ENCODE results near the gene KDM4C.

KDM4C gene

DNA sequence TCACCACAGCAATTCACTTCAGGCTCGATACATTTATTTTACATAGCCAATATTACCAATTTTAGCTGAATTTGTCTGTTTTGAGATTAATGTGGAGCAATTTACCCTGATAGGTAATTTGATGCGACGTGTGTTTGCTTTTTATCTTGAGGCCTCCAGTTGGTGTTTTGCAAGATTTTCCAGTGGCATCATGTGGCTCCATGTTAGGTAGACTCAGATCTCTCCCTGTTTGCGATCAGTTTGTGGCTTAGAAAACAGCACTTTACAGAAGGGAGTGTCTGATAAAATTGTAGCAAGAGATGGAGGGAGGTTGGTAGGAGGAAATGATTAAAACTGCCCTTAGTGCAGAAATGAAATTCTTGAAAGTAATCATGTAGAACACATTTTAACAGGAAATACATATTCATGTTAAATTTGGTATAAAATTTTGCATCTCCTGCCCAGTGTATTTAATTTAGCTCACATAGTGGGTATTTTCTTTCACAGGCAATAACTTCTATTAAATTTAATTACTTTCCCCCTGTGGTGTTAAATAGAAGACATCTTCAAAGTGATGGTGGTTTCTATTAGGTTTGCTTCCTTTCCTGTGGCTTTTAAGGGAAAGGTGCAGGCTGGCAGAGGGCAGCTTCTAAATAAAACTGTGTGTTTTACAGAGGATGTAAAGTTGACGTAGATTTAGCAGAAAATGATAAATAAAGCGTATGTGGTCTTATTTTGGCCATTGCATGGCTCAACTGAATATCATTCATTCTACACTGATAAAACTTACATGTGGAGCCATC lies 135.8 kb downstream of the KDM4C start:
- Histone ChIP-seq H3K27ac (no peak overlapping the region), H3K4me3 (no peak overlapping the region)
- DNase-seq (ENCODE audit: low spot score) = no peak
- no peak for TF ChIP-seq CTCF (IDR thresholded peaks at IDR 0.05)

DNA sequence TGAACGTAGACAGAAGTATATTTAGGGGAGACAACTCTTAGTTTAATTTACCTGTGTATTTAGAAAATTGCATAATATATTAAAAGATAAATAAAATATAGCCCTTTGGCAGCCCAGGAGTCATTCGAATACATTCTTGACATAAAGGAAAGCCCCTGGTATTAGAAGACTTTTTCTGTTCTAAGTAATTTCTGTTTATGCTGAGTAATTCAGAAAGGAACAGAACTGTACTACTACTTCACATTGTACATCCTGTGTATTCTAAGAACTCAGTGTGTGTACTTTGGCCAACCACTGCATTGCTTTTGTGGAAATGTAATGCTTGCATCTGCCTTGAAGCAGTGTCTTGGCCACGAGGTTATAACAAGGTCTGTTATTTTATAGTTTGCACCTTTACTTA lies 136.4 kb downstream of the KDM4C start:
- no peak overlapping the region for H3K27ac ChIP-seq
- no peak overlapping the region for H3K4me3 ChIP-seq
- no peak for TF ChIP-seq CTCF (IDR thresholded peaks at IDR 0.05)
- DNase-seq (ENCODE audit: low spot score) = no peak

DNA sequence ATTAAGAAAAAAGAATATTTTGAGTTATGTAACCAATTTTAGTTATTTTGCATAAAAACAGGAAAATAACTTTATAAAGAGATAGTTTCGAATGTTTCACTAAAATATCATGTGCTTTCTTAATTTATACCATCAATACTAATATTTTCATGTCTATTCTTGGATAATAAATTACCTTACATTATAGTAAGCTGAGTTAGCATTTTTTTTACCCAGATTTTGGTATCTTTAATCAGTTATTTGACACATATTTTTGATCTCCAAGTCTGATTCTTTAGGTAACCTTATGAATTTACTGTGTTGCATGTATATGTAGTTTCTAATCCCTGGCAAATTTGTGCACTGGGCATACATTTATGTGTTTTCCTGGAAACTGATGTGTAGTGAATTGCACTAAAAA lies 138.0 kb downstream of the KDM4C start:
- H3K27ac ChIP-seq = no peak overlapping the region
- no peak for DNase-seq (ENCODE audit: low spot score)
- no peak for TF ChIP-seq CTCF (IDR thresholded peaks at IDR 0.05)
- no peak overlapping the region for H3K4me3 ChIP-seq

GRCh38 chr9:6896562-6896961 lies 138.8 kb downstream of the KDM4C start:
- no peak overlapping the region for H3K4me3 ChIP-seq
- no peak for DNase-seq (ENCODE audit: low spot score)
- no peak overlapping the region for H3K27ac ChIP-seq
- TF ChIP-seq CTCF (IDR thresholded peaks at IDR 0.05) = no peak

DNA sequence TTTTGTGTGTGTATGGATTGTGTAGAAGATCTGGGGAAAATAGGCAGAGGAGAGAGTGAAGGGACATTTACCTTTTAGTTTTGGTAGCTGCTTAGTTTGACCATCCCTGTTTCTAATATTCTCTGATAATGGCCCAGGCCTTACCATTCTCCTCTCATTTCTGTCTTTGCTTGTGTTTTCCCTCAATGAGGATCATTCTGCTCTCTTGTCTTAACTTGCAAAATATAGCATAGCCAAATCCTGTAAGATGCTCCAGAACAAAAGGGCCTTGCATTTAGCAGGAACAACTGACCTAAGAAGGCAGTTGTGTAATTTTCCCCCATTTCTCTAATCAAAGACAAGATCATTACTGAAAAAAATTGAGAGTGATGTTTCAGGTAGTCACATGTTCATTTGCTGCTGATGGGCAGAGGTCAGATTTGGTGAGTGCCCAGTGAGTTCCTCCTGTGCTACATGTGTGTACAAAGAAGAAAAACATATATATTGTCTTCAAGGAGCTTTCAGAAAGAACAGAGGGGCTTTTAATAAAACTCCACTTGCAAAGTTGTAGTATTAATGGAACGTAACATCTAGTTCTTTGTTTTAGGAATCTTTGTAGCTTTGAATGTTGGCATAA lies 139.5 kb downstream of the KDM4C start:
- H3K4me3 ChIP-seq = no peak overlapping the region
- no peak for TF ChIP-seq CTCF (IDR thresholded peaks at IDR 0.05)
- H3K27ac ChIP-seq = no peak overlapping the region
- no peak for DNase-seq (ENCODE audit: low spot score)

DNA sequence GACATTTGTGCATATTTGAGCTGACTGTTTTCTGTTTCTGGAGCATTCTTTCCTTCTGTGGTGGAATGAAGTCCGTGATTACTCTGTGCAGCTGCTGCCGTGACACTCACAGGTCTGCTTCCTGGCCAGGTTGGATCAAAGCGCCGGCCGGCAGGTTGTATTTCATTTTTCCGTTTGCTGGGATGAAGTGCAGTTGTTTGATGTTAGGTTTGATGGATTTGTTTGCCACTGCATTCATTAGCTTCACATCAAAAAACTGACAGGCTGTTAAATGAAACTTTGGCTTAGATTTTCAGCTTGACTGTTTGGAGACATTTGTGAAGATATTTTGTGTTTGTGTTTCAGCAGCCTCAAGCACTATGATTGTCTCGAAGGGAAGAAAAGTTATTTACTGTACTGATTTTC lies 140.1 kb downstream of the KDM4C start:
- H3K27ac ChIP-seq = no peak overlapping the region
- H3K4me3 ChIP-seq = no peak overlapping the region
- TF ChIP-seq CTCF (IDR thresholded peaks at IDR 0.05) = no peak
- no peak for DNase-seq (ENCODE audit: low spot score)

GRCh38 chr9:6899274-6899673 lies 141.5 kb downstream of the KDM4C start:
- no peak for TF ChIP-seq CTCF (IDR thresholded peaks at IDR 0.05)
- DNase-seq (ENCODE audit: low spot score) = no peak
- no peak overlapping the region for H3K4me3 ChIP-seq
- no peak overlapping the region for H3K27ac ChIP-seq

Measured in coronary artery (tissue), 2 donors.